MCF 10A (cell line): ENCODE results near the gene POFUT1. TPM values are rescaled to one million over a fixed set of nuclear protein-coding genes. Genes with fewer than 3 reads are reported as not detected.
"Not testable (repeated sequence)": the region's sequence is repeated elsewhere in the genome, so short reads cannot be mapped to it uniquely, and the experiment has no call there.

Source experiments
- BruUV-seq: library from RNA; stranded (reverse); fragments of 400-500 nt; replicated peaks from 2 replicates; lab custom pipeline; 2021; lab: Mats Ljungman, UMichigan
- CTCF ChIA-PET: fragments of 300-600 bp; sonication (Branson Sonifier 250); formaldehyde crosslinking; extraction: SDS; loops from one replicate; lab custom pipeline; 2021; ENCODE audit warnings: antibody characterized with exemption, inconsistent platforms; lab: Yijun Ruan, JAX
- POLR2A ChIA-PET: fragments of 300-600, 350-650 bp; sonication (Branson Sonifier 250); formaldehyde crosslinking; extraction: SDS; loops from one replicate; lab custom pipeline; 2020; ENCODE audit warnings: antibody characterized with exemption, inconsistent platforms; lab: Yijun Ruan, JAX
- DNase-seq: peaks from one replicate; pipeline ENCODE4 v3.0.0-alpha.2; 2018; ENCODE audit not compliant: unreplicated experiment
- H3K27ac Mint-ChIP-seq: one replicate; pipeline ENCODE4 v1.8.0; 2022; ENCODE audit warnings: mild to moderate bottlenecking, low read depth, mixed read lengths; ENCODE audit not compliant: unreplicated experiment
- H3K27me3 Mint-ChIP-seq: one replicate; pipeline ENCODE4 v1.8.0; 2022; ENCODE audit warnings: mixed read lengths; ENCODE audit not compliant: insufficient read depth, unreplicated experiment
- H3K36me3 Mint-ChIP-seq: one replicate; pipeline ENCODE4 v1.8.0; 2022; ENCODE audit warnings: mild to moderate bottlenecking, moderate library complexity, mixed read lengths; ENCODE audit not compliant: insufficient read depth, unreplicated experiment
- H3K4me1 Mint-ChIP-seq: one replicate; pipeline ENCODE4 v1.8.0; 2022; ENCODE audit warnings: mixed read lengths; ENCODE audit not compliant: insufficient read depth, unreplicated experiment
- H3K4me3 Mint-ChIP-seq: one replicate; pipeline ENCODE4 v1.8.0; 2022; ENCODE audit warnings: mild to moderate bottlenecking, moderate library complexity, mixed read lengths; ENCODE audit not compliant: unreplicated experiment
- H3K9me3 Mint-ChIP-seq: one replicate; pipeline ENCODE4 v1.8.0; 2022; ENCODE audit warnings: mixed read lengths; ENCODE audit not compliant: unreplicated experiment
- CTCF ChIP-seq: fragments of 200-600 bp; IDR thresholded peaks from one replicate; pipeline ENCODE4 v1.8.0; 2022; ENCODE audit warnings: antibody characterized with exemption, mild to moderate bottlenecking; ENCODE audit not compliant: unreplicated experiment
- intact Hi-C: fragments of 100-400 bp; cut with micrococcal nuclease; formaldehyde crosslinking; loops from 2 replicates; pipeline ENCODE4 v1.14.1; 2022
- total RNA-seq: library from RNA; stranded (reverse); gene quantifications from 2 replicates; pipeline ENCODE4 v1.2.3, GENCODE V29; 2022

Gene POFUT1
- total RNA-seq, 1 experiment from 2014 or later = 43.9 TPM

- intact Hi-C loops = no loop called here
- CTCF ChIA-PET = no interaction called here
- H3K36me3 Mint-ChIP-seq = no peaks in the 10 kb centered on the region
- H3K27ac Mint-ChIP-seq = no peak overlapping the region
- no peak overlapping the region for H3K4me3 Mint-ChIP-seq
- no peak for DNase-seq
- H3K27me3 Mint-ChIP-seq = peaks cover 12% of the 10 kb centered on the region
- TF ChIP-seq CTCF = no peak
- H3K9me3 Mint-ChIP-seq = no peaks in the 10 kb centered on the region
- no TSS peak for BruUV-seq
- POLR2A ChIA-PET = no interaction called here
- no peaks in the 10 kb centered on the region for H3K4me1 Mint-ChIP-seq
Observed at GRCh38 chr20:32251470-32251869, 43.8 kb downstream of the POFUT1 start.

- no peak for DNase-seq
- TF ChIP-seq CTCF = no peak
- no TSS peak for BruUV-seq
- POLR2A ChIA-PET = no interaction called here
- intact Hi-C loops = no loop called here
- no peak overlapping the region for H3K4me3 Mint-ChIP-seq
- no peaks in the 10 kb centered on the region for H3K4me1 Mint-ChIP-seq
- peaks cover 12% of the 10 kb centered on the region for H3K27me3 Mint-ChIP-seq
- CTCF ChIA-PET = no interaction called here
- H3K9me3 Mint-ChIP-seq = no peaks in the 10 kb centered on the region
- H3K27ac Mint-ChIP-seq = no peak overlapping the region
- no peaks in the 10 kb centered on the region for H3K36me3 Mint-ChIP-seq
Observed at GRCh38 chr20:32252189-32252588, 44.5 kb downstream of the POFUT1 start.

GRCh38 chr20:32260973-32261372, 53.3 kb downstream of the POFUT1 start:
- H3K4me3 Mint-ChIP-seq, H3K27ac Mint-ChIP-seq, intact Hi-C loops, H3K9me3 Mint-ChIP-seq, H3K4me1 Mint-ChIP-seq, DNase-seq, POLR2A ChIA-PET, H3K36me3 Mint-ChIP-seq, BruUV-seq, H3K27me3 Mint-ChIP-seq: not testable (repeated sequence)
- CTCF ChIA-PET = interaction anchor here (1.2 kb wide), 1 partner anchor 14 kb away, joined by 5 read pairs; no protein-coding TSS in a partner anchor

- Mint-ChIP-seq H3K36me3 (no peaks in the 10 kb centered on the region), H3K9me3 (no peaks in the 10 kb centered on the region), H3K27me3 (no peaks in the 10 kb centered on the region), H3K27ac (no peak overlapping the region), H3K4me1 (no peaks in the 10 kb centered on the region), H3K4me3 (no peak overlapping the region)
- no peak for TF ChIP-seq CTCF
- ChIA-PET POLR2A (no interaction called here), CTCF (interaction anchor here (1.2 kb wide), 1 partner anchor 15 kb away, joined by 5 read pairs; no protein-coding TSS in a partner anchor)
- no TSS peak for BruUV-seq
- no peak for DNase-seq
- intact Hi-C loops = no loop called here
Observed at GRCh38 chr20:32261644-32262043, 54.0 kb downstream of the POFUT1 start.
